H1 (cell line): Measurements from ENCODE around the gene GPR155. TPM values are rescaled to one million over a fixed set of nuclear protein-coding genes. Genes with fewer than 3 reads are reported as not detected.

ENCODE experiments used
- CTCF ChIA-PET: fragments of 300-600 bp; sonication (Branson Sonifier 250); formaldehyde crosslinking; loops from one replicate; lab custom pipeline; 2021; ENCODE audit not compliant: partially characterized antibody; lab: Charles Lee
- POLR2A ChIA-PET: fragments of 300-600 bp; sonication (Branson Sonifier 250); formaldehyde crosslinking; loops from one replicate; lab custom pipeline; 2021; ENCODE audit warnings: inconsistent platforms; ENCODE audit not compliant: partially characterized antibody; lab: Charles Lee
- DNase-seq, 2 experiments: peaks; one replicate each; pipeline versions ENCODE4 v3.0.0 to v3.0.0-alpha.2; 2010 to 2022; ENCODE audit warnings: low spot score in 2 of 2, low read depth in 1 of 2, mixed read lengths in 1 of 2
- FAIRE-seq: peaks from 2 replicates; lab custom pipeline; 2011; peaks lifted over from hg19 to GRCh38; lab: Jason Lieb, UNC
- H2AFZ ChIP-seq: 2 replicates; pipeline ENCODE4 v1.8.1; 2012; ENCODE audit warnings: low read length, inconsistent platforms
- H2AK5ac ChIP-seq: 2 replicates; pipeline ENCODE4 v1.6.1; 2013; ENCODE audit warnings: low read depth, low read length
- H2BK120ac ChIP-seq: replicated peaks from 2 replicates; pipeline ENCODE3; 2013; ENCODE audit warnings: low read depth, low read length, inconsistent platforms
- H2BK12ac ChIP-seq: 2 replicates; pipeline ENCODE4 v1.6.1; 2013; ENCODE audit warnings: low read depth, low read length
- H2BK15ac ChIP-seq: 2 replicates; pipeline ENCODE4 v1.6.1; 2013; ENCODE audit warnings: low read length
- H2BK20ac ChIP-seq: 2 replicates; pipeline ENCODE4 v1.6.1; 2013; ENCODE audit warnings: low read length
- H2BK5ac ChIP-seq: 2 replicates; pipeline ENCODE4 v1.6.1; 2013; ENCODE audit warnings: low read depth, low read length
- H3K14ac ChIP-seq: 2 replicates; pipeline ENCODE4 v1.6.1; 2013; ENCODE audit warnings: inconsistent platforms; ENCODE audit not compliant: insufficient read length
- H3K18ac ChIP-seq: 2 replicates; pipeline ENCODE4 v1.6.1; 2013; ENCODE audit warnings: low read length; ENCODE audit errors: extremely low read depth
- H3K23ac ChIP-seq: 2 replicates; pipeline ENCODE4 v1.6.1; 2013; ENCODE audit warnings: inconsistent platforms; ENCODE audit not compliant: insufficient read length
- H3K23me2 ChIP-seq: 2 replicates; pipeline ENCODE4 v1.6.1; 2013; ENCODE audit warnings: low read depth, low read length
- H3K27ac ChIP-seq: 2 replicates; pipeline ENCODE4 v1.6.1; 2011; ENCODE audit warnings: low read depth, low read length, inconsistent platforms
- H3K27me3 ChIP-seq, 4 experiments: replicated peaks in 1 of 4; 1 replicate in 1 of 4; 2 replicates in 3 of 4; pipeline versions ENCODE4 v1.6.1 to v1.8.1; 2011 to 2013; ENCODE audit warnings: low read length in 3 of 4, mild to moderate bottlenecking in 3 of 4, inconsistent platforms in 2 of 4, mixed read lengths in 2 of 4, moderate library complexity in 1 of 4; ENCODE audit not compliant: control insufficient read depth in 3 of 4, insufficient read depth in 3 of 4; ENCODE audit errors: extremely low read depth in 1 of 4
- H3K36me3 ChIP-seq, 4 experiments: 2 replicates each; pipeline versions ENCODE4 v1.6.1 to v1.8.1; 2011 to 2013; ENCODE audit warnings: mild to moderate bottlenecking in 4 of 4, low read length in 3 of 4, moderate library complexity in 2 of 4, control low read depth in 1 of 4, inconsistent platforms in 1 of 4; ENCODE audit not compliant: insufficient read depth in 4 of 4, control insufficient read depth in 2 of 4
- H3K4ac ChIP-seq: replicated peaks from 2 replicates; pipeline ENCODE3; 2013; ENCODE audit warnings: low read length, low read depth, mixed read lengths, inconsistent platforms; ENCODE audit not compliant: insufficient read length
- H3K4me1 ChIP-seq, 4 experiments: replicated peaks in 1 of 4; 1 replicate in 1 of 4; 2 replicates in 3 of 4; pipeline versions ENCODE4 v1.6.1 to v1.8.1; 2011 to 2013; ENCODE audit warnings: low read length in 3 of 4, inconsistent platforms in 2 of 4, mixed read lengths in 1 of 4; ENCODE audit not compliant: insufficient read depth in 4 of 4, control insufficient read depth in 3 of 4
- H3K4me2 ChIP-seq, 2 experiments: 2 replicates each; pipeline versions ENCODE4 v1.6.1 to v1.8.1; 2011 to 2013; ENCODE audit warnings: low read depth in 2 of 2, low read length in 2 of 2, control low read depth in 1 of 2, inconsistent platforms in 1 of 2, mild to moderate bottlenecking in 1 of 2; ENCODE audit not compliant: insufficient read depth in 1 of 2
- H3K4me3 ChIP-seq, 4 experiments: fragments of 200-600, 300-600 bp in 1 of 4; sonication (generic), shearing (Covaris generic), sonication (Bioruptor Twin) in 1 of 4; 2 replicates each; pipeline versions ENCODE4 v1.5.1 to v1.8.1; 2011 to 2016; ENCODE audit warnings: low read length in 4 of 4, low read depth in 3 of 4, control low read depth in 2 of 4, inconsistent platforms in 2 of 4, mild to moderate bottlenecking in 2 of 4, mixed read lengths in 1 of 4, moderate library complexity in 1 of 4; ENCODE audit not compliant: insufficient read depth in 2 of 4; ENCODE audit errors: extremely low read depth in 1 of 4
- H3K56ac ChIP-seq: replicated peaks from 2 replicates; pipeline ENCODE3; 2013; ENCODE audit warnings: low read depth, mild to moderate bottlenecking, mixed read lengths, low read length, inconsistent platforms; ENCODE audit not compliant: insufficient read length
- H3K79me1 ChIP-seq: 2 replicates; pipeline ENCODE4 v1.6.1; 2013; ENCODE audit warnings: low read depth, low read length, control low read depth
- H3K79me2 ChIP-seq, 2 experiments: 2 replicates each; pipeline versions ENCODE4 v1.6.1 to v1.8.1; 2012 to 2013; ENCODE audit warnings: low read length in 2 of 2, mild to moderate bottlenecking in 2 of 2, inconsistent platforms in 1 of 2; ENCODE audit not compliant: insufficient read depth in 2 of 2, control insufficient read depth in 1 of 2
- H3K9ac ChIP-seq, 4 experiments: replicated peaks in 1 of 4; 1 replicate in 1 of 4; 2 replicates in 3 of 4; pipeline versions ENCODE4 v1.6.1 to v1.8.1; 2011 to 2013; ENCODE audit warnings: low read depth in 3 of 4, low read length in 3 of 4, control low read depth in 2 of 4, mild to moderate bottlenecking in 2 of 4, moderate library complexity in 2 of 4, inconsistent platforms in 1 of 4; ENCODE audit errors: extremely low read depth in 1 of 4
- H3K9me3 ChIP-seq, 2 experiments: 2 replicates each; pipeline versions ENCODE4 v1.6.1 to v1.8.1; 2012 to 2013; ENCODE audit warnings: mild to moderate bottlenecking in 2 of 2, moderate library complexity in 2 of 2, control low read depth in 1 of 2, inconsistent platforms in 1 of 2, low read depth in 1 of 2, low read length in 1 of 2, mixed read lengths in 1 of 2; ENCODE audit not compliant: insufficient read depth in 2 of 2
- H4K20me1 ChIP-seq, 2 experiments: replicated peaks in 1 of 2; 2 replicates each; pipeline versions ENCODE3 to v1.8.1; 2011 to 2013; ENCODE audit warnings: inconsistent platforms in 2 of 2, low read length in 2 of 2, mild to moderate bottlenecking in 1 of 2; ENCODE audit not compliant: insufficient read depth in 2 of 2, control insufficient read depth in 1 of 2
- H4K5ac ChIP-seq: 2 replicates; pipeline ENCODE4 v1.6.1; 2013; ENCODE audit warnings: low read length, low read depth, mixed read lengths, inconsistent platforms; ENCODE audit not compliant: insufficient read length
- H4K8ac ChIP-seq: 2 replicates; pipeline ENCODE4 v1.8.0; 2013; ENCODE audit warnings: mild to moderate bottlenecking, moderate library complexity, low read length, inconsistent platforms; ENCODE audit not compliant: insufficient read depth; ENCODE audit errors: extremely low read depth
- H4K91ac ChIP-seq: replicated peaks from 2 replicates; pipeline ENCODE3; 2013; ENCODE audit warnings: low read length, mixed read lengths, inconsistent platforms; ENCODE audit not compliant: insufficient read length
- EGR1 ChIP-seq: IDR thresholded peaks from 2 replicates; pipeline ENCODE4 v1.6.1; 2011; ENCODE audit warnings: low read depth, low read length, borderline replicate concordance
- EP300 ChIP-seq, 2 experiments: IDR thresholded peaks; 1 replicate in 1 of 2; 2 replicates in 1 of 2; pipeline ENCODE4 v1.6.1; 2011 to 2012; ENCODE audit warnings: low read depth in 2 of 2, low read length in 2 of 2, mild to moderate bottlenecking in 2 of 2, borderline replicate concordance in 1 of 2, inconsistent platforms in 1 of 2, moderate library complexity in 1 of 2
- GTF2F1 ChIP-seq: IDR thresholded peaks from 2 replicates; pipeline ENCODE4 v1.6.1; 2012; ENCODE audit warnings: low read depth, low read length, improper control_type of control experiment, borderline replicate concordance
- POU5F1 ChIP-seq: IDR thresholded peaks from 2 replicates; pipeline ENCODE4 v1.6.1; 2011; ENCODE audit warnings: low read depth, mild to moderate bottlenecking, low read length, moderate library complexity
- RBBP5 ChIP-seq: IDR thresholded peaks from 2 replicates; pipeline ENCODE4 v1.7.1; 2012; ENCODE audit warnings: low read depth, mild to moderate bottlenecking, inconsistent platforms, low read length, moderate library complexity, borderline replicate concordance
- SAP30 ChIP-seq: fragments of 300-600 bp; sonication (generic); IDR thresholded peaks from 2 replicates; pipeline ENCODE4 v1.7.1; 2012; ENCODE audit warnings: low read length, moderate library complexity, mild to moderate bottlenecking, inconsistent platforms; ENCODE audit not compliant: insufficient read depth, insufficient replicate concordance
- SP4 ChIP-seq: IDR thresholded peaks from 2 replicates; pipeline ENCODE4 v1.6.1; 2012; ENCODE audit warnings: low read length, inconsistent platforms
- WGBS, 2 experiments: shearing (Covaris generic) in 1 of 2; methylation state at CpG; one replicate each; pipeline versions ENCODE4 v1.1.6 to v1.1.7; 2013 to 2015; ENCODE audit warnings: low lambda C conversion rate in 2 of 2, mixed read lengths in 2 of 2, inconsistent platforms in 1 of 2, low coverage in 1 of 2, missing lambda C conversion rate in 1 of 2; ENCODE audit not compliant: insufficient replicate concordance in 2 of 2, insufficient coverage in 1 of 2, insufficient read length in 1 of 2; ENCODE audit errors: extremely low coverage in 1 of 2, missing lambda C conversion rate in 1 of 2; 5-methylcytosine and 5-hydroxymethylcytosine counted together
- polyA plus RNA-seq, 7 experiments: library from polyadenylated mRNA; depleted of rRNA in 3 of 7; stranded (reverse) in 5 of 7; unstranded in 2 of 7; fragments of >200 nt in 5 of 7; fragments of 200-250 nt in 2 of 7; gene quantifications; 1 replicate in 5 of 7; 2 replicates in 1 of 7; 4 replicates in 1 of 7; pipeline versions ENCODE4 v1.2.1 to v1.2.3, GENCODE V29; 2011 to 2013; ENCODE audit warnings: missing spikeins in 2 of 7, mixed read lengths in 2 of 7
- total RNA-seq: library from RNA; stranded (reverse); fragmentation: NEBNext Ultra II Directional; extraction: Animal tissue kit (Norgen Biotek cat#: 25700); gene quantifications from 2 replicates; pipeline ENCODE4 v1.2.1, GENCODE V29; 2021

Gene GPR155
- total and polyA plus RNA-seq, 2 of the 8 experiments (the other 6 are each of a cell fraction or from before 2014, with no cell fraction given), result 0.26 to 2.1 TPM

DNA sequence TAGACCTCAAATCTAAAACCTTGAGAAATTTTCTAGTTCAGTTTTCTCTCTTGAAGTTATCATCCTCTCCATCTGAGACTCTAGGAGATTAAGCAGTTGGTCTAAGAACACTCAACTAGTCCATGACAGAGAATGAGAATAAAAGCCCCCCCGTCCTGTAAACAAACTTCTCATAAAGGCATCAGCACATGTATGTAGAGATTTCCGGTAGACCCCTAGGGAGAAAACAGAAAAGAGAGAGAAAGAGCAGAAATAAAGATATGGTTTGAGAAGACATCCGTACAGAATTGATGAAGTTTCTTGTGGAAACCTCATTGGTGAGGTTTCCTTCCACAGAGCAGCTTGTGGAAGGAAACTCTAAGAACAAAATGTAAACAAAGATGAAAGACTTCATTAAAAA is 3.2 kb upstream of the GPR155 start:
- no peaks in the 10 kb centered on the region; a peak in 5 of 7 replicates for H3K4me1 ChIP-seq
- CTCF ChIA-PET, result interaction anchor here (0.7 kb wide), 1 partner anchor 14 kb away, joined by 3 read pairs; no protein-coding TSS in a partner anchor
- no peak for FAIRE-seq
- TF ChIP-seq RBBP5 (no peak), SP4 (no peak), EP300 (IDR thresholded peaks at IDR 0.05; ENCODE audit: borderline replicate concordance in 1 of 2, low read depth in 2 of 2, low read length in 2 of 2) (no peak), EGR1 (no peak), GTF2F1 (no peak), SAP30 (no peak), POU5F1 (no peak)

More for the DNA sequence above, 3.2 kb upstream of the GPR155 start:
- H2BK20ac ChIP-seq, result no peak overlapping the region
- H2AFZ ChIP-seq, result no peak overlapping the region
- H3K9ac ChIP-seq, result no peak overlapping the region
- no peak overlapping the region for H2AK5ac ChIP-seq
- peaks cover 0 to 18% (median 9%) of the 10 kb centered on the region in 4 experiments; a peak in 6 of 7 replicates for H3K27me3 ChIP-seq
- H4K20me1 ChIP-seq, result no peaks in the 10 kb centered on the region
- H3K79me1 ChIP-seq, result no peaks in the 10 kb centered on the region
- no peak overlapping the region for H4K5ac ChIP-seq
- no peak for DNase-seq
- no peak overlapping the region for H2BK120ac ChIP-seq
- H3K4me3 ChIP-seq, result no peak overlapping the region
- H2BK5ac ChIP-seq, result no peak overlapping the region
- H2BK15ac ChIP-seq, result no peak overlapping the region
- no peak overlapping the region for H3K23ac ChIP-seq
- no peaks in the 10 kb centered on the region for H3K36me3 ChIP-seq
- H3K18ac ChIP-seq, result no peak overlapping the region
- POLR2A ChIA-PET, result no interaction called here
- H4K91ac ChIP-seq, result no peak overlapping the region
- no peak overlapping the region for H3K14ac ChIP-seq
- H3K9me3 ChIP-seq, result no peaks in the 10 kb centered on the region
- 87% methylated on average over 3 of the region's 3 CpGs; no CpG with 5 or more reads in 1 of the 2 experiments for WGBS, 2 experiments
- no peak overlapping the region for H3K4ac ChIP-seq
- no peak overlapping the region for H4K8ac ChIP-seq
- H3K27ac ChIP-seq, result no peak overlapping the region
- no peak overlapping the region for H3K56ac ChIP-seq
- no peak overlapping the region for H2BK12ac ChIP-seq
- H3K23me2 ChIP-seq, result peaks cover 11% of the 10 kb centered on the region; the same call in 1 of the 2 replicates
- no peaks in the 10 kb centered on the region for H3K79me2 ChIP-seq
- no peak overlapping the region for H3K4me2 ChIP-seq
